Measurements from ENCODE around the gene TMEM60. TPM values are rescaled to one million over a fixed set of nuclear protein-coding genes. Genes with fewer than 3 reads are reported as not detected.

Gene TMEM60
- total and polyA plus RNA-seq, 4 donors, result 4.9 to 16.7 (median 9.8) TPM

DNA sequence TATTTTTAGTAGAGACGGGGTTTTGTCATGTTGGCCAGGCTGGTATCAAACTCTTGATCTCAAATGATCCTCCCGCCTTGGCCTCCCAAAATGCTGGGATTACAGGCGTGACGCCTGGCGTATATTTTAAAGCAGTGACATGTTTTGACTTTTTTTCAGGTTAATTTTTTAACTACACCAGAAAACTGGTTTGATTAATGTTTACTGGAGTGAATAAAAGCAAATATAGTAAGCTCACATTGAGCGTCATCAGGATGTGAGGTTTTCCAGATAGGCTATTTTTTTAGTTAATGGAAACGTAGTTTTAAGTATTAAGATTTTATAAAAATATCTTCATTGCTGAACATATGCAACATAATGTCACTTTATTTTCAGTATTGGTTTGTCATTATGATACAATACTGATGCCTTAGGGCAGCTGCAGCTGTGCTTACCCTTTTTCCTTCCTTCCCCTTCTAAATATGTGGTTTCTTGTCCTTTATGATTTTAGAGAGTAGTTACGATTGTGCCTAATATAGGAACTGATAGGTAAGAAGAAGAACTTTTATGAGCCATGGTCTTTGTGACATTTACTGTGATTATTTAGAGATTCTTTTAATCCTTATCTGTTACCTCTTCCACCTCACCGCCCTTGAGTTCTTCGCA, 37.3 kb downstream of the TMEM60 start:
- peak overlapping the region in 1 of 3 donors; percentile 28 for H3K4me3 ChIP-seq (ENCODE audit: low read depth in 1 of 3, low read length in 3 of 3)
- H3K27me3 ChIP-seq (ENCODE audit: control insufficient read depth in 4 of 4, insufficient read depth in 4 of 4, low read length in 3 of 4), result no peaks in the 10 kb centered on the region
- peak overlapping the region; percentile 82 for H3K27ac ChIP-seq (ENCODE audit: low read depth in 1 of 2, low read length in 2 of 2)
- 42% methylated on average over 10 of the region's 10 CpGs for whole genome bisulfite sequencing
- TF ChIP-seq, protein P1, sequence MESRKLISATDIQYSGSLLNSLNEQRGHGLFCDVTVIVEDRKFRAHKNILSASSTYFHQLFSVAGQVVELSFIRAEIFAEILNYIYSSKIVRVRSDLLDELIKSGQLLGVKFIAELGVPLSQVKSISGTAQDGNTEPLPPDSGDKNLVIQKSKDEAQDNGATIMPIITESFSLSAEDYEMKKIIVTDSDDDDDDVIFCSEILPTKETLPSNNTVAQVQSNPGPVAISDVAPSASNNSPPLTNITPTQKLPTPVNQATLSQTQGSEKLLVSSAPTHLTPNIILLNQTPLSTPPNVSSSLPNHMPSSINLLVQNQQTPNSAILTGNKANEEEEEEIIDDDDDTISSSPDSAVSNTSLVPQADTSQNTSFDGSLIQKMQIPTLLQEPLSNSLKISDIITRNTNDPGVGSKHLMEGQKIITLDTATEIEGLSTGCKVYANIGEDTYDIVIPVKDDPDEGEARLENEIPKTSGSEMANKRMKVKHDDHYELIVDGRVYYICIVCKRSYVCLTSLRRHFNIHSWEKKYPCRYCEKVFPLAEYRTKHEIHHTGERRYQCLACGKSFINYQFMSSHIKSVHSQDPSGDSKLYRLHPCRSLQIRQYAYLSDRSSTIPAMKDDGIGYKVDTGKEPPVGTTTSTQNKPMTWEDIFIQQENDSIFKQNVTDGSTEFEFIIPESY (IDR thresholded peaks at IDR 0.05), result peak; percentile 13
- TF ChIP-seq SP1 (IDR thresholded peaks at IDR 0.05), result peak; percentile 29
- TF ChIP-seq, protein P2, sequence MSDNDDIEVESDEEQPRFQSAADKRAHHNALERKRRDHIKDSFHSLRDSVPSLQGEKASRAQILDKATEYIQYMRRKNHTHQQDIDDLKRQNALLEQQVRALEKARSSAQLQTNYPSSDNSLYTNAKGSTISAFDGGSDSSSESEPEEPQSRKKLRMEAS (IDR thresholded peaks at IDR 0.05), result no peak
- peak in 1 of 2 donors; percentile 7 for TF ChIP-seq RXRA (IDR thresholded peaks at IDR 0.05)
- no peak for TF ChIP-seq TAF1 (conservative IDR thresholded peaks at IDR 0.05)
- no peak for TF ChIP-seq HNF4A (conservative IDR thresholded peaks at IDR 0.05)
- TF ChIP-seq, protein P3, sequence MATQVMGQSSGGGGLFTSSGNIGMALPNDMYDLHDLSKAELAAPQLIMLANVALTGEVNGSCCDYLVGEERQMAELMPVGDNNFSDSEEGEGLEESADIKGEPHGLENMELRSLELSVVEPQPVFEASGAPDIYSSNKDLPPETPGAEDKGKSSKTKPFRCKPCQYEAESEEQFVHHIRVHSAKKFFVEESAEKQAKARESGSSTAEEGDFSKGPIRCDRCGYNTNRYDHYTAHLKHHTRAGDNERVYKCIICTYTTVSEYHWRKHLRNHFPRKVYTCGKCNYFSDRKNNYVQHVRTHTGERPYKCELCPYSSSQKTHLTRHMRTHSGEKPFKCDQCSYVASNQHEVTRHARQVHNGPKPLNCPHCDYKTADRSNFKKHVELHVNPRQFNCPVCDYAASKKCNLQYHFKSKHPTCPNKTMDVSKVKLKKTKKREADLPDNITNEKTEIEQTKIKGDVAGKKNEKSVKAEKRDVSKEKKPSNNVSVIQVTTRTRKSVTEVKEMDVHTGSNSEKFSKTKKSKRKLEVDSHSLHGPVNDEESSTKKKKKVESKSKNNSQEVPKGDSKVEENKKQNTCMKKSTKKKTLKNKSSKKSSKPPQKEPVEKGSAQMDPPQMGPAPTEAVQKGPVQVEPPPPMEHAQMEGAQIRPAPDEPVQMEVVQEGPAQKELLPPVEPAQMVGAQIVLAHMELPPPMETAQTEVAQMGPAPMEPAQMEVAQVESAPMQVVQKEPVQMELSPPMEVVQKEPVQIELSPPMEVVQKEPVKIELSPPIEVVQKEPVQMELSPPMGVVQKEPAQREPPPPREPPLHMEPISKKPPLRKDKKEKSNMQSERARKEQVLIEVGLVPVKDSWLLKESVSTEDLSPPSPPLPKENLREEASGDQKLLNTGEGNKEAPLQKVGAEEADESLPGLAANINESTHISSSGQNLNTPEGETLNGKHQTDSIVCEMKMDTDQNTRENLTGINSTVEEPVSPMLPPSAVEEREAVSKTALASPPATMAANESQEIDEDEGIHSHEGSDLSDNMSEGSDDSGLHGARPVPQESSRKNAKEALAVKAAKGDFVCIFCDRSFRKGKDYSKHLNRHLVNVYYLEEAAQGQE (IDR thresholded peaks at IDR 0.05), result peak; percentile 36
- TF ChIP-seq HNF4G (IDR thresholded peaks at IDR 0.05), result no peak
- peak in 1 of 2 donors; percentile 16 for TF ChIP-seq RAD21 (IDR thresholded peaks at IDR 0.05)
- TF ChIP-seq FOXA1 (IDR thresholded peaks at IDR 0.05), result no peak
- TF ChIP-seq YY1 (IDR thresholded peaks at IDR 0.05), result peak; percentile 57
- no peaks in the 10 kb centered on the region for H3K9me3 ChIP-seq (ENCODE audit: control insufficient read depth in 4 of 4, low read length in 3 of 4)
- no peak for DNase-seq (ENCODE audit: low spot score)
- H3K36me3 ChIP-seq (ENCODE audit: control insufficient read depth in 4 of 4, insufficient read depth in 3 of 4, low read depth in 1 of 4, low read length in 3 of 4), result no peaks in the 10 kb centered on the region
- peak overlapping the region; percentile 61 to 94 for H3K9ac ChIP-seq (ENCODE audit: low read depth in 1 of 2, low read length in 2 of 2)
- peaks cover 2 to 27% (median 19%) of the 10 kb centered on the region in 4 donors for H3K4me1 ChIP-seq (ENCODE audit: control insufficient read depth in 4 of 4, insufficient read depth in 4 of 4, low read length in 3 of 4)

GRCh38 chr7:77759294-77759889, 38.8 kb downstream of the TMEM60 start:
- H3K9ac ChIP-seq (ENCODE audit: low read depth in 1 of 2, low read length in 2 of 2), result peak overlapping the region in 1 of 2 donors; percentile 85
- 2% methylated on average over 3 of the region's 3 CpGs for WGBS
- peak overlapping the region in 1 of 2 donors; percentile 68 for H3K27ac ChIP-seq (ENCODE audit: low read depth in 1 of 2, low read length in 2 of 2)
- no peak overlapping the region for H3K4me3 ChIP-seq (ENCODE audit: low read depth in 1 of 3, low read length in 3 of 3)
- H3K9me3 ChIP-seq (ENCODE audit: control insufficient read depth in 4 of 4, low read length in 3 of 4), result no peaks in the 10 kb centered on the region
- no peaks in the 10 kb centered on the region for H3K27me3 ChIP-seq (ENCODE audit: control insufficient read depth in 4 of 4, insufficient read depth in 4 of 4, low read length in 3 of 4)
- peaks cover 0 to 1% (median 0%) of the 10 kb centered on the region in 4 donors for H3K36me3 ChIP-seq (ENCODE audit: control insufficient read depth in 4 of 4, insufficient read depth in 3 of 4, low read depth in 1 of 4, low read length in 3 of 4)
- TF ChIP-seq NR2F2 (IDR thresholded peaks at IDR 0.05) (no peak), FOXA1 (IDR thresholded peaks at IDR 0.05) (no peak), RXRA (IDR thresholded peaks at IDR 0.05) (no peak), HNF4A (conservative IDR thresholded peaks at IDR 0.05) (peak in 1 of 2 donors; percentile 5), CTCF (IDR thresholded peaks at IDR 0.05; ENCODE audit: low read depth, low read length, missing input control) (peak; percentile 81), SP1 (IDR thresholded peaks at IDR 0.05) (no peak), RAD21 (IDR thresholded peaks at IDR 0.05) (peak; percentile 93 to 94)
- DNase-seq (ENCODE audit: low spot score), result peak; percentile 79
- H3K4me1 ChIP-seq (ENCODE audit: control insufficient read depth in 4 of 4, insufficient read depth in 4 of 4, low read length in 3 of 4), result peaks cover 1 to 26% (median 16%) of the 10 kb centered on the region in 4 donors
